ENCODE results near the gene IKZF2. TPM values are rescaled to one million over a fixed set of nuclear protein-coding genes. Genes with fewer than 3 reads are reported as not detected.

The IKZF2 gene
- total RNA-seq, 1 donor from 2014 or later: 4.0 TPM

DNA sequence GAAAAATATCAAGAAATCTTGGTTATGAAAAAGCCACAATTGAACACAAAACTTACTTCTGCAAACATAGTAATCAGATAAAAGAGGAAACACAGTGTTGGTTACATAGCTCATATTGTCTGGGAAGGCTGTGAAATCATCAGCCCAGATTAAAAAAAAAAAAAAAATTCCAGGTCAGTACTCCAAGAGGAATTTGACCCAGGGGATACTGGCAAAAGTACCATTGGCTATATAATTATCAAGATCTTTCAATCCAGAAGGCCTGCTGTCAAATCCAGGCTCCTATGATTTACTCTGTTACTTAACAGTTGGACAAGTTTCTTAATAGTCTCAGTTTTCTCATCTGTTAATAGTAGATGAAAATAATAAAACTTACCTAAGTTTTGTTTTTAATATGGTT is 12.9 kb upstream of the IKZF2 start:
- no peak for DNase-seq (ENCODE audit: low spot score)
- Mint-ChIP-seq H3K27me3 (ENCODE audit: unreplicated experiment) (no peaks in the 10 kb centered on the region), H3K4me3 (ENCODE audit: unreplicated experiment) (no peak overlapping the region), H3K9me3 (ENCODE audit: unreplicated experiment) (no peaks in the 10 kb centered on the region), H3K36me3 (ENCODE audit: low read depth, unreplicated experiment) (no peaks in the 10 kb centered on the region), H3K4me1 (ENCODE audit: unreplicated experiment) (no peaks in the 10 kb centered on the region), H3K27ac (ENCODE audit: unreplicated experiment) (no peak overlapping the region)
- TF ChIP-seq, protein P1, sequence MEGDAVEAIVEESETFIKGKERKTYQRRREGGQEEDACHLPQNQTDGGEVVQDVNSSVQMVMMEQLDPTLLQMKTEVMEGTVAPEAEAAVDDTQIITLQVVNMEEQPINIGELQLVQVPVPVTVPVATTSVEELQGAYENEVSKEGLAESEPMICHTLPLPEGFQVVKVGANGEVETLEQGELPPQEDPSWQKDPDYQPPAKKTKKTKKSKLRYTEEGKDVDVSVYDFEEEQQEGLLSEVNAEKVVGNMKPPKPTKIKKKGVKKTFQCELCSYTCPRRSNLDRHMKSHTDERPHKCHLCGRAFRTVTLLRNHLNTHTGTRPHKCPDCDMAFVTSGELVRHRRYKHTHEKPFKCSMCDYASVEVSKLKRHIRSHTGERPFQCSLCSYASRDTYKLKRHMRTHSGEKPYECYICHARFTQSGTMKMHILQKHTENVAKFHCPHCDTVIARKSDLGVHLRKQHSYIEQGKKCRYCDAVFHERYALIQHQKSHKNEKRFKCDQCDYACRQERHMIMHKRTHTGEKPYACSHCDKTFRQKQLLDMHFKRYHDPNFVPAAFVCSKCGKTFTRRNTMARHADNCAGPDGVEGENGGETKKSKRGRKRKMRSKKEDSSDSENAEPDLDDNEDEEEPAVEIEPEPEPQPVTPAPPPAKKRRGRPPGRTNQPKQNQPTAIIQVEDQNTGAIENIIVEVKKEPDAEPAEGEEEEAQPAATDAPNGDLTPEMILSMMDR (IDR thresholded peaks at IDR 0.05; ENCODE audit: unreplicated experiment): no peak

DNA sequence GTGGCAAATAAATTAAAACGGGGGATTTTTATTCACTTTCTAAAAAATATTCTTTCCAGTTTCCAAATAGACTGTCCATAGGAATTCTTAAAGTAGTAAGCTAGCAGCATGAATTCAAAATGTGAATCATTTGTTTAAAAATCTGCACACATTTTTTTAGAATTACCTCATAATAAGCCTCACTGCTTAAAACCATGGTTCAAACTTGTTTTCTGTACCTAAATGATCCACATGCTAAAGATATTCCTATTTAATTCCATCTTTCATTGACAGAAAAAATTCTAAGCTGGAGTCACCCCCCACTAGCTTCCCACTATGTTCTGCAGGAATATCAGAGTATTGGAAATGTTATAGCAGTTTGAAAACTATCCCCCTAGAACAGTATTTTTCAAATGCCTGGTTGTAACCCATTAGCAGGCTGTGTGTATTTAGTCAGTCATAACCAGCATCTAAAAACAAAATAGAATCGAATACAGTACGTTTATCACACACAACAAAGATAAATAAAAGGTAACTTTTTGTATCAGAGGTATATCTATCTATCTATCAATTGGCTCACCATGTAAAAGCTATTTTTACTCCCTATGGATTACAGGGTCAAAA is 11.2 kb upstream of the IKZF2 start:
- Mint-ChIP-seq H3K9me3 (ENCODE audit: unreplicated experiment) (no peaks in the 10 kb centered on the region), H3K27ac (ENCODE audit: unreplicated experiment) (no peak overlapping the region), H3K27me3 (ENCODE audit: unreplicated experiment) (no peaks in the 10 kb centered on the region), H3K4me1 (ENCODE audit: unreplicated experiment) (no peaks in the 10 kb centered on the region), H3K4me3 (ENCODE audit: unreplicated experiment) (no peak overlapping the region), H3K36me3 (ENCODE audit: low read depth, unreplicated experiment) (no peaks in the 10 kb centered on the region)
- no peak for DNase-seq (ENCODE audit: low spot score)
- TF ChIP-seq, protein P1 (IDR thresholded peaks at IDR 0.05; ENCODE audit: unreplicated experiment): no peak

DNA sequence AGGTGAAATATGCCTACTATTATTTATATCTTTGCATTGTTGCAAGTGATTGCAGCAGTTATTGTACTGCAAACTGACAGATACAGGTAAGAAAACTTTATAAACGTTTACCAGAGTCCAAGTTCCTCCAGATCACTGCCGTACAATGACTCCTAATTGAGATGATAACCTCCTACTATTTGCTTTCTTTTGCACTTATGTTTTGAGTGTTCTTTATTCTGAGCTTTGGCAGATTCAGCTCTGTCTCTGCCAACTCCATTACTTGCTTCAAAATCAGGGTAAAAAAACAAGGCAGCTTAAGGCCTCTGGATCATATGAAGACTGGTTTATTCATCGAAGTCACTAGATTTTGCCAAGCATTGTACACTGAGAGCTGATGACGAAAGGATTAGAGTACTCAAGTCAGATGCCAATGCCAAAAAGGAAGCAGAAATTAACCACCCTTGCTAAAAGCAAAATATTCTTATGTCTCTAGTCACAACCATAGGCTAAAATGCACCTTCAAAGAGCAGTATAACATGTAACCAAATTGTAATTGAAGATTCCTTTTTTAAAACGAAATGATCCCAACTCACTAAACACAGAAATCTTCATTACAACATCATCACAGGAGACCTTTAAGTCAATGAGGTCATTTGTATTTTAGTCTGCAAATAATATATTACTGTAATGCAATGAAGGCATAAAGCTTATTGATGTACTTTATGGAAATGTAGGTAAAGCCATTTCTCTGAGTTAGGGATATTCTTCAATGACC is 10.5 kb upstream of the IKZF2 start:
- no peaks in the 10 kb centered on the region for H3K4me1 Mint-ChIP-seq (ENCODE audit: unreplicated experiment)
- no peaks in the 10 kb centered on the region for H3K36me3 Mint-ChIP-seq (ENCODE audit: low read depth, unreplicated experiment)
- DNase-seq (ENCODE audit: low spot score): no peak
- no peaks in the 10 kb centered on the region for H3K9me3 Mint-ChIP-seq (ENCODE audit: unreplicated experiment)
- H3K27me3 Mint-ChIP-seq (ENCODE audit: unreplicated experiment): no peaks in the 10 kb centered on the region
- no peak overlapping the region for H3K27ac Mint-ChIP-seq (ENCODE audit: unreplicated experiment)
- TF ChIP-seq, protein P1 (IDR thresholded peaks at IDR 0.05; ENCODE audit: unreplicated experiment): no peak
- H3K4me3 Mint-ChIP-seq (ENCODE audit: unreplicated experiment): no peak overlapping the region

DNA sequence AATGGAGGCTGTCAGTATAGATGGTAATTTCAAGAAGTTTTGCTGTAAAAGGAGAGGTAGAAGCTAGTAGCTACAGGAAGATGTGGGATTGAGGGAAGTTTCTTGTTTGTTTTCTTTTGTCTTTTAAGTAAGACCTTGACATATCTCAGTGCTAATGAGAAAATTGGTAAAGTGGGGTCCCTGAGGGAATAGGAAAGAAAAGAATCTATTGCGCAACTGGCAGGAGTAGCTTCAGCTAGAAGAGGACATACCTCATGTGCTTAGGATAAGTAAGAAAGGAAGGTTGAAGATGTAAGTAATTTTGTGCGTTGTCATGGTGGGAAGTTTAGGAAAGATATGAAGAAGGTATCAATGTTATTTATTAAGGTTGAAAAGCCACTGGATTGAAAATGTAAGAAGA is 8.4 kb upstream of the IKZF2 start:
- H3K27ac Mint-ChIP-seq (ENCODE audit: unreplicated experiment): no peak overlapping the region
- TF ChIP-seq, protein P1 (IDR thresholded peaks at IDR 0.05; ENCODE audit: unreplicated experiment): no peak
- no peak overlapping the region for H3K4me3 Mint-ChIP-seq (ENCODE audit: unreplicated experiment)
- no peak for DNase-seq (ENCODE audit: low spot score)
- H3K9me3 Mint-ChIP-seq (ENCODE audit: unreplicated experiment): no peaks in the 10 kb centered on the region
- H3K27me3 Mint-ChIP-seq (ENCODE audit: unreplicated experiment): no peaks in the 10 kb centered on the region
- H3K4me1 Mint-ChIP-seq (ENCODE audit: unreplicated experiment): no peaks in the 10 kb centered on the region
- H3K36me3 Mint-ChIP-seq (ENCODE audit: low read depth, unreplicated experiment): no peaks in the 10 kb centered on the region

DNA sequence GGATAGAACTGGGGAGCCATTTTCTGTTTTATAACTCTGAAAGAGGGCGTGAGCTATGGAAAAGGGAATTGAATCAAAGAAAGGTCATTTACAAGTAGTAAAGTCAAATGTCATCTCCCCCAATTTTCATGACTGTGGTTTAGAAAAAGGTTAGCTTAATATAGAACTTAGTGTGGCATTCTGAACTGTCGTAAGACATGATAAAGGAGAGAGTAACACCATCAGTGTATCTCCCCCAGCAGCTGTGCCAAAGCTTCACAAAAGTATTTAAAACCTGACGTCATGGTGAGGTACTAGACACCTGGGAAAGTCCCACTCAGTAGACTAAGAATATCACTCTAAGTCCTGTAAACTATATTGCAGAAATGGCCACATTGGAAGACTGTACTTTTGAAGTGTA is 5.8 kb upstream of the IKZF2 start:
- Mint-ChIP-seq H3K4me1 (ENCODE audit: unreplicated experiment) (peaks cover 5% of the 10 kb centered on the region), H3K36me3 (ENCODE audit: low read depth, unreplicated experiment) (no peaks in the 10 kb centered on the region)

More for the DNA sequence above, 5.8 kb upstream of the IKZF2 start:
- TF ChIP-seq, protein P1 (IDR thresholded peaks at IDR 0.05; ENCODE audit: unreplicated experiment): no peak
- Mint-ChIP-seq H3K9me3 (ENCODE audit: unreplicated experiment) (no peaks in the 10 kb centered on the region), H3K4me3 (ENCODE audit: unreplicated experiment) (no peak overlapping the region), H3K27me3 (ENCODE audit: unreplicated experiment) (no peaks in the 10 kb centered on the region), H3K27ac (ENCODE audit: unreplicated experiment) (no peak overlapping the region)
- no peak for DNase-seq (ENCODE audit: low spot score)
